IMR-90 (cell line): Measurements from ENCODE around the gene KRT3. TPM values are rescaled to one million over a fixed set of nuclear protein-coding genes. Genes with fewer than 3 reads are reported as not detected.

Source experiments
- ATAC-seq: fragments of 200-7000 bp; cut with Tn5 transposase; 2 replicates; pipeline ENCODE4 v1.9.1; 2020; ENCODE audit warnings: low read depth, mild to moderate bottlenecking, moderate library complexity
- BruUV-seq: library from RNA; stranded (reverse); fragments of 400-500 nt; replicated peaks from 2 replicates; lab custom pipeline; 2021; lab: Mats Ljungman, UMichigan
- CTCF ChIA-PET: fragments of 300-600 bp; formaldehyde crosslinking; extraction: SDS; loops from one replicate; lab custom pipeline; 2021; ENCODE audit warnings: antibody characterized with exemption; lab: Yijun Ruan, JAX
- POLR2A ChIA-PET: fragments of 300-600 bp; sonication (Branson Sonifier 250); formaldehyde crosslinking; loops from one replicate; lab custom pipeline; 2022; ENCODE audit warnings: antibody characterized with exemption; ENCODE audit not compliant: unreplicated experiment; lab: Charles Lee
- DNase-seq: peaks from one replicate; pipeline ENCODE4 v3.0.0; 2013
- H2AFZ ChIP-seq: replicated peaks from 2 replicates; pipeline ENCODE3; 2013; ENCODE audit warnings: low read length, mild to moderate bottlenecking; ENCODE audit not compliant: poor library complexity
- H2AK5ac ChIP-seq: 2 replicates; pipeline ENCODE4 v1.6.1; 2013; ENCODE audit warnings: low read depth, low read length, inconsistent platforms
- H2AK9ac ChIP-seq: replicated peaks from 2 replicates; pipeline ENCODE3; 2013; ENCODE audit warnings: mild to moderate bottlenecking, low read depth, low read length, moderate library complexity; ENCODE audit not compliant: poor library complexity
- H2BK120ac ChIP-seq: 2 replicates; pipeline ENCODE4 v1.6.1; 2013; ENCODE audit warnings: low read depth, low read length, inconsistent platforms
- H2BK15ac ChIP-seq: 3 replicates; pipeline ENCODE4 v1.6.1; 2013; ENCODE audit warnings: low read depth, low read length, inconsistent platforms
- H2BK20ac ChIP-seq: 2 replicates; pipeline ENCODE4 v1.6.1; 2013; ENCODE audit warnings: low read depth, mild to moderate bottlenecking, inconsistent platforms, low read length, moderate library complexity
- H2BK5ac ChIP-seq: 2 replicates; pipeline ENCODE4 v1.6.1; 2013; ENCODE audit warnings: mild to moderate bottlenecking, low read depth, low read length, inconsistent platforms; ENCODE audit not compliant: poor library complexity, severe bottlenecking
- H3K14ac ChIP-seq: replicated peaks from 2 replicates; pipeline ENCODE4 v1.6.1; 2013; ENCODE audit warnings: low read depth, low read length, inconsistent platforms
- H3K18ac ChIP-seq: 2 replicates; pipeline ENCODE4 v1.6.1; 2013; ENCODE audit warnings: low read depth, low read length, control low read depth
- H3K23ac ChIP-seq: 2 replicates; pipeline ENCODE4 v1.6.1; 2013; ENCODE audit warnings: low read depth, low read length, inconsistent platforms
- H3K27ac ChIP-seq: 2 replicates; pipeline ENCODE4 v1.5.1; 2013; ENCODE audit warnings: mild to moderate bottlenecking, control low read depth, low read length; ENCODE audit not compliant: insufficient read depth
- H3K27me3 ChIP-seq: 2 replicates; pipeline ENCODE4 v1.6.1; 2013; ENCODE audit warnings: low read length; ENCODE audit not compliant: control insufficient read depth, insufficient read depth
- H3K36me3 ChIP-seq: 2 replicates; pipeline ENCODE4 v1.6.1; 2013; ENCODE audit warnings: low read length, mixed read lengths; ENCODE audit not compliant: control insufficient read depth, insufficient read depth
- H3K4ac ChIP-seq: 2 replicates; pipeline ENCODE4 v1.6.1; 2013; ENCODE audit warnings: low read depth, low read length, inconsistent platforms
- H3K4me1 ChIP-seq: 2 replicates; pipeline ENCODE4 v1.6.1; 2013; ENCODE audit warnings: low read length, mixed read lengths; ENCODE audit not compliant: control insufficient read depth, insufficient read depth
- H3K4me2 ChIP-seq: 2 replicates; pipeline ENCODE4 v1.6.1; 2013; ENCODE audit warnings: low read depth, mild to moderate bottlenecking, control low read depth, low read length, moderate library complexity
- H3K4me3 ChIP-seq: 2 replicates; pipeline ENCODE4 v1.5.1; 2013; ENCODE audit warnings: low read depth, mild to moderate bottlenecking, control low read depth, low read length, moderate library complexity; ENCODE audit not compliant: insufficient read depth
- H3K56ac ChIP-seq: 2 replicates; pipeline ENCODE4 v1.6.1; 2013; ENCODE audit warnings: low read length, inconsistent platforms; ENCODE audit not compliant: insufficient read depth; ENCODE audit errors: extremely low read depth
- H3K79me1 ChIP-seq, 2 experiments: 2 replicates each; pipeline ENCODE4 v1.6.1; 2013; ENCODE audit warnings: low read length in 2 of 2, inconsistent platforms in 1 of 2, low read depth in 1 of 2
- H3K9ac ChIP-seq: 2 replicates; pipeline ENCODE4 v1.6.1; 2013; ENCODE audit warnings: low read depth, low read length, control low read depth
- H3K9me1 ChIP-seq: 2 replicates; pipeline ENCODE4 v1.6.1; 2013; ENCODE audit warnings: low read length, inconsistent platforms; ENCODE audit not compliant: insufficient read depth
- H3K9me3 ChIP-seq: 2 replicates; pipeline ENCODE4 v1.6.1; 2013; ENCODE audit warnings: low read length; ENCODE audit not compliant: control insufficient read depth, insufficient read depth
- H4K20me1 ChIP-seq: 2 replicates; pipeline ENCODE4 v1.6.1; 2013; ENCODE audit warnings: low read length, inconsistent platforms; ENCODE audit not compliant: insufficient read depth
- H4K5ac ChIP-seq: 2 replicates; pipeline ENCODE4 v1.6.1; 2013; ENCODE audit warnings: mild to moderate bottlenecking, low read depth, low read length, control low read depth
- H4K8ac ChIP-seq, 2 experiments: 2 replicates each; pipeline ENCODE4 v1.6.1; 2013; ENCODE audit warnings: low read depth in 2 of 2, low read length in 2 of 2, control low read depth in 1 of 2, inconsistent platforms in 1 of 2
- H4K91ac ChIP-seq: 2 replicates; pipeline ENCODE4 v1.6.1; 2013; ENCODE audit warnings: low read depth, low read length, inconsistent platforms; ENCODE audit not compliant: insufficient read depth
- CHD1 ChIP-seq: IDR thresholded peaks from 2 replicates; pipeline ENCODE4 v1.6.1; 2012; ENCODE audit warnings: low read depth, low read length, improper control_type of control experiment
- MAFK ChIP-seq: IDR thresholded peaks from 2 replicates; pipeline ENCODE4 v1.6.1; 2012; ENCODE audit warnings: low read depth, low read length, improper control_type of control experiment
- MXI1 ChIP-seq: IDR thresholded peaks from 2 replicates; pipeline ENCODE4 v1.6.1; 2012; ENCODE audit warnings: low read depth, mild to moderate bottlenecking, low read length, moderate library complexity, borderline replicate concordance
- WGBS, 2 experiments: methylation state at CpG; one replicate each; pipeline versions ENCODE4 v1.1.5 to v1.1.7; 2013; ENCODE audit warnings: missing lambda C conversion rate in 2 of 2; ENCODE audit not compliant: insufficient read length in 1 of 2; ENCODE audit errors: extremely low coverage in 2 of 2; 5-methylcytosine and 5-hydroxymethylcytosine counted together
- dilution Hi-C: fragments of 300-500 bp; cut with HindIII; formaldehyde crosslinking; loops from one replicate; pipeline ENCODE4 v1.14.3; 2018; ENCODE audit warnings: low sequenced_read_pairs; ENCODE audit not compliant: unreplicated experiment
- in situ Hi-C: fragments of 300-500 bp; cut with MboI; formaldehyde crosslinking; loops from 3 replicates; pipeline ENCODE4 v1.14.3; 2019; ENCODE audit warnings: low sequenced_read_pairs, inconsistent platforms, mixed read lengths
- intact Hi-C: fragments of 100-400 bp; cut with micrococcal nuclease; formaldehyde crosslinking; loops from 2 replicates; pipeline ENCODE4 v1.10.0; 2022
- polyA plus RNA-seq, 3 experiments: library from polyadenylated mRNA; depleted of rRNA; stranded (reverse); fragments of >200 nt; gene quantifications; 2 replicates each; pipeline ENCODE4 v1.2.3, GENCODE V29; 2012; ENCODE audit warnings: low replicate concordance in 1 of 3
- total RNA-seq: library from RNA; depleted of rRNA; stranded (reverse); fragments of >200 nt; gene quantifications from 2 replicates; pipeline ENCODE4 v1.2.3, GENCODE V29; 2012

The KRT3 gene
- total and polyA plus RNA-seq, 2 of the 4 experiments (the other 2 are of a cell fraction): not detected

- H2BK15ac ChIP-seq: no peak overlapping the region
- H4K8ac ChIP-seq: no peak overlapping the region
- no peak overlapping the region for H2BK5ac ChIP-seq
- no peak overlapping the region for H3K27ac ChIP-seq
- no peak for ATAC-seq
- H2AK5ac ChIP-seq: no peak overlapping the region
- no peaks in the 10 kb centered on the region for H3K9me3 ChIP-seq
- no peaks in the 10 kb centered on the region for H3K79me1 ChIP-seq
- WGBS, 2 experiments: no CpG with 5 or more reads among the region's 5 CpGs
- no peaks in the 10 kb centered on the region for H3K9me1 ChIP-seq
- BruUV-seq: no TSS peak
- no peaks in the 10 kb centered on the region for H4K20me1 ChIP-seq
- H3K18ac ChIP-seq: no peak overlapping the region
- dilution Hi-C loops (no loop called here), in situ Hi-C loops (no loop called here), intact Hi-C loops (no loop called here)
- no peak overlapping the region for H4K91ac ChIP-seq
- TF ChIP-seq MAFK (no peak), MXI1 (no peak), CHD1 (no peak)
- no peak overlapping the region for H2BK120ac ChIP-seq
- H3K4me1 ChIP-seq: no peaks in the 10 kb centered on the region
- H3K23ac ChIP-seq: no peak overlapping the region
- CTCF ChIA-PET: no interaction called here
- no peak overlapping the region for H4K5ac ChIP-seq
- H2AK9ac ChIP-seq: no peak overlapping the region
- H3K27me3 ChIP-seq: peaks cover 36% of the 10 kb centered on the region
- POLR2A ChIA-PET: no interaction called here
- H3K4me2 ChIP-seq: no peak overlapping the region
- H3K14ac ChIP-seq: no peak overlapping the region
- no peak overlapping the region for H2BK20ac ChIP-seq
- H2AFZ ChIP-seq: no peak overlapping the region
- H3K4me3 ChIP-seq: no peak overlapping the region
- DNase-seq: no peak
- H3K4ac ChIP-seq: no peak overlapping the region
- H3K56ac ChIP-seq: no peak overlapping the region
- H3K36me3 ChIP-seq: no peaks in the 10 kb centered on the region
- H3K9ac ChIP-seq: no peak overlapping the region
Measured at GRCh38 chr12:52776435-52776834, 19.5 kb downstream of the KRT3 start.
